Ovary (tissue), 9 donors: ENCODE data around the gene RRP12. TPM values are rescaled to one million over a fixed set of nuclear protein-coding genes. Genes with fewer than 3 reads are reported as not detected.

Source experiments
- DNase-seq, 5 donors: peaks; one replicate each; pipeline ENCODE4 v3.0.0-alpha.2; 2019 to 2020
- H3K27ac ChIP-seq, 2 donors: fragments of 200-600 bp; one replicate each; pipeline versions ENCODE4 v1.5.1 to v1.8.0; 2019 to 2022
- H3K27me3 ChIP-seq: fragments of 200-600 bp; one replicate; pipeline ENCODE4 v1.8.0; 2022
- H3K36me3 ChIP-seq: fragments of 200-600 bp; sonication (generic); one replicate; pipeline ENCODE4 v1.5.1; 2019
- H3K4me1 ChIP-seq: one replicate; pipeline ENCODE4 v1.8.1; 2013; ENCODE audit warnings: mild to moderate bottlenecking, moderate library complexity; ENCODE audit not compliant: insufficient read depth
- H3K4me3 ChIP-seq: fragments of 200-600 bp; sonication (generic); one replicate; pipeline ENCODE4 v1.5.1; 2017
- H3K9me3 ChIP-seq, 2 donors: fragments of 200-600 bp in 1 of 2; sonication (generic) in 1 of 2; one replicate each; pipeline versions ENCODE4 v1.5.1 to v1.8.1; 2013 to 2019; ENCODE audit warnings: mild to moderate bottlenecking in 1 of 2, moderate library complexity in 1 of 2
- CTCF ChIP-seq, 3 donors: fragments of 450-650 bp in 2 of 3; fragments of 200-600 bp in 1 of 3; IDR thresholded peaks; one replicate each; pipeline versions ENCODE4 v1.5.1 to v1.8.0; 2016 to 2022; ENCODE audit warnings: antibody characterized with exemption in 3 of 3, mild to moderate bottlenecking in 1 of 3
- EP300 ChIP-seq: sonication (generic); formaldehyde crosslinking; IDR thresholded peaks from one replicate; pipeline ENCODE4 v1.6.1; 2017; ENCODE audit warnings: antibody characterized with exemption
- POLR2A ChIP-seq: fragments of 450-650 bp; IDR thresholded peaks from one replicate; pipeline ENCODE4 v1.6.1; 2017; ENCODE audit warnings: antibody characterized with exemption, mild to moderate bottlenecking, moderate library complexity
- WGBS, 3 donors: extraction: QIAGEN DNeasy Blood & Tissue Kit in 1 of 3; methylation state at CpG; one replicate each; pipeline versions ENCODE4 v1.1.5 to v1.1.7; 2013 to 2017; 5-methylcytosine and 5-hydroxymethylcytosine counted together
- intact Hi-C, 4 donors: fragments of 100-400 bp; cut with DNase I; formaldehyde crosslinking; loops; one replicate each; pipeline versions ENCODE4 v1.11.0 to v1.15.1; 2022 to 2023
- polyA plus RNA-seq, 2 donors: library from polyadenylated mRNA; stranded (reverse); fragments of 200-250 nt in 1 of 2; fragments of 350-450 nt in 1 of 2; fragmentation: Illumina TruSeq in 1 of 2; extraction: RNeasy Lipid Tissue Mini Kit (QIAGEN cat#74804) in 1 of 2; gene quantifications; one replicate each; pipeline ENCODE4 v1.2.3, GENCODE V29; 2013 to 2014
- total RNA-seq, 7 donors: library from RNA; depleted of rRNA in 2 of 7; stranded (reverse); fragments of >200 nt in 2 of 7; fragmentation: NEBNext Ultra II Directional in 3 of 7; extraction: Animal tissue kit (Norgen Biotek cat#: 25700) in 3 of 7; gene quantifications; one replicate each; pipeline versions ENCODE4 v1.1.0 to v1.2.4, GENCODE V29; 2016 to 2023
- donor health status: DM: no; HTN: no; CAD: no; lungs with moderate emphysema.
- donor health status: DM: no; HTN: no; CAD: no.
- donor health status: Bipolar disorder and iron deficiency.
- donor health status: DM: yes; HTN: yes; CAD: no.
- donor health status: DM: no; HTN: no; CAD: no.
- donor health status: DM: yes; HTN: yes; CAD: no.

The RRP12 gene
- total and polyA plus RNA-seq, 9 donors: 7.2 to 35.8 (median 23.7) TPM

DNA sequence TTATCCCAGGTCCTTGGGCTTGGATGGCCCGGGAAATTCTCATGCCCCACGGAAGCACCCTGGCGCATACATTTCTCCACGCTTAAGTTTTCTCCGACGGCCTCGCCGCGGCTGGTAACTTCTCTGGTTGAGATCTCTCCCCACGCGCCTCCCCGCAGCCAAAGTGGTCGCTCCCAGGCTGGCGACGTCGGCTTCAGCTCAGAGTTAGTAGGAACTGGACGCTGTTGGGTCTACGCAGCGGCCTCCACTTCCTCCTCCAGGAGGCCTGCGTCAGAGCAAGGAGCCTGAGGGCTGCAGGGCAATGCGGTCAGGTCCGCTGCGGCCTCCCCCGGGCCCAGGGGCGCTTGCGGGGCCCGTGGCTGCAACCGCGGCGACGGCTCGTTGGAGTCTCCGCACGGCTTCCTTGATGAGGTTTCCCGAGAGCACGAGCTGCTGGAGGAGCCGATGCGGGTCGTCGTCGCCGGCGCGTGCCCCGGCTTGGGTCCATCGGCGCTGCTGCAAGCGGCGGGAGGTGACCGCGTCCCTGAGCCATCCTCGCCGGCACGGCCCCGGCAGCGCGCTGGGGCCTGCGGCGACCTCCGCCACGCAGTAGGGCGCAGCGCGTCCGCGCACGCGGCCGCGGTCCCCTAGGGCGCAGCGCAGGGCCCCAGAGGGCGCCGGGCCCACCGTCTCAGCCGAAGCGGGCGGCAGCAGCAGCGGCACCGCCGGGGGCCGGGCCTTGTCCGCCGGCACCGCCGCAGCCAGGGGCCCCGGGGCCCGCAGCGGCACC is 67.4 kb downstream of the RRP12 start:
- Histone ChIP-seq H3K4me1 (peaks cover 8% of the 10 kb centered on the region), H3K4me3 (peak overlapping the region; percentile 94), H3K9me3 (no peaks in the 10 kb centered on the region), H3K27ac (peak overlapping the region; percentile 72 to 97), H3K27me3 (no peaks in the 10 kb centered on the region), H3K36me3 (no peaks in the 10 kb centered on the region)
- intact Hi-C loops: loop anchor here in 1 of 4 donors (10.0 kb wide), 1 partner anchor 49 kb away; no protein-coding TSS in a partner anchor
- TF ChIP-seq EP300 (no peak), CTCF (IDR thresholded peaks at IDR 0.05) (no peak), POLR2A (no peak)
- 1 to 4% (median 1%) methylated on average over 23 to 89 of the region's 89 CpGs for WGBS, 3 donors
- peak; percentile 27 to 59 (median 44) for DNase-seq

- H3K4me3 ChIP-seq: peak overlapping the region; percentile 94
- TF ChIP-seq EP300: no peak
- no peak for TF ChIP-seq CTCF (IDR thresholded peaks at IDR 0.05)
- intact Hi-C loops: loop anchor here in 1 of 4 donors (10.0 kb wide), 1 partner anchor 48 kb away; no protein-coding TSS in a partner anchor
- peak overlapping the region; percentile 72 to 97 for H3K27ac ChIP-seq
- DNase-seq: peak in 2 of 5 donors; percentile 15 to 31
- no peaks in the 10 kb centered on the region for H3K27me3 ChIP-seq
- peaks cover 8% of the 10 kb centered on the region for H3K4me1 ChIP-seq
- H3K9me3 ChIP-seq: no peaks in the 10 kb centered on the region
- WGBS, 3 donors: 4 to 7% (median 5%) methylated on average over 7 of the region's 7 CpGs
- no peaks in the 10 kb centered on the region for H3K36me3 ChIP-seq
Observed at GRCh38 chr10:97333351-97333600, 67.9 kb downstream of the RRP12 start.

GRCh38 chr10:97332591-97333350 is 68.4 kb downstream of the RRP12 start:
- no peaks in the 10 kb centered on the region for H3K36me3 ChIP-seq
- peaks cover 8% of the 10 kb centered on the region for H3K4me1 ChIP-seq
- WGBS, 3 donors: 10 to 18% (median 13%) methylated on average over 18 of the region's 18 CpGs
- H3K9me3 ChIP-seq: no peaks in the 10 kb centered on the region
- peak overlapping the region; percentile 94 for H3K4me3 ChIP-seq
- no peaks in the 10 kb centered on the region for H3K27me3 ChIP-seq
- TF ChIP-seq CTCF (IDR thresholded peaks at IDR 0.05) (peak in 1 of 3 donors; percentile 29), EP300 (no peak), POLR2A (no peak)
- DNase-seq: peak; percentile 51 to 68 (median 56)
- intact Hi-C loops: loop anchor here in 1 of 4 donors (10.0 kb wide), 1 partner anchor 48 kb away; no protein-coding TSS in a partner anchor
- H3K27ac ChIP-seq: peak overlapping the region; percentile 7 to 97

GRCh38 chr10:97331153-97331703 is 69.9 kb downstream of the RRP12 start:
- Histone ChIP-seq H3K27ac (no peak overlapping the region), H3K36me3 (no peaks in the 10 kb centered on the region), H3K9me3 (no peaks in the 10 kb centered on the region), H3K4me3 (no peak overlapping the region), H3K27me3 (no peaks in the 10 kb centered on the region), H3K4me1 (peaks cover 8% of the 10 kb centered on the region)
- no peak for DNase-seq
- no peak for TF ChIP-seq POLR2A
- WGBS, 3 donors: 78 to 82% (median 82%) methylated on average over 6 of the region's 6 CpGs
- intact Hi-C loops: loop anchor here in 1 of 4 donors (10.0 kb wide), 1 partner anchor 46 kb away; no protein-coding TSS in a partner anchor
